GM12875 (cell line): ENCODE measurements around the gene JAK1.

ENCODE experiments used
- H3K4me3 ChIP-seq: one replicate; pipeline ENCODE4 v1.5.1; 2011; ENCODE audit warnings: low read depth, low read length, control low read depth
- TF ChIP-seq, protein P1 (sequence below): IDR thresholded peaks from 2 replicates; pipeline ENCODE4 v1.5.1; 2011; ENCODE audit warnings: low read depth, mild to moderate bottlenecking, control low read depth, inconsistent platforms, low read length, moderate library complexity, borderline replicate concordance; ENCODE audit not compliant: insufficient read depth

The JAK1 gene

GRCh38 chr1:64814427-64814826, 151.9 kb downstream of the JAK1 start:
- TF ChIP-seq, protein P1, sequence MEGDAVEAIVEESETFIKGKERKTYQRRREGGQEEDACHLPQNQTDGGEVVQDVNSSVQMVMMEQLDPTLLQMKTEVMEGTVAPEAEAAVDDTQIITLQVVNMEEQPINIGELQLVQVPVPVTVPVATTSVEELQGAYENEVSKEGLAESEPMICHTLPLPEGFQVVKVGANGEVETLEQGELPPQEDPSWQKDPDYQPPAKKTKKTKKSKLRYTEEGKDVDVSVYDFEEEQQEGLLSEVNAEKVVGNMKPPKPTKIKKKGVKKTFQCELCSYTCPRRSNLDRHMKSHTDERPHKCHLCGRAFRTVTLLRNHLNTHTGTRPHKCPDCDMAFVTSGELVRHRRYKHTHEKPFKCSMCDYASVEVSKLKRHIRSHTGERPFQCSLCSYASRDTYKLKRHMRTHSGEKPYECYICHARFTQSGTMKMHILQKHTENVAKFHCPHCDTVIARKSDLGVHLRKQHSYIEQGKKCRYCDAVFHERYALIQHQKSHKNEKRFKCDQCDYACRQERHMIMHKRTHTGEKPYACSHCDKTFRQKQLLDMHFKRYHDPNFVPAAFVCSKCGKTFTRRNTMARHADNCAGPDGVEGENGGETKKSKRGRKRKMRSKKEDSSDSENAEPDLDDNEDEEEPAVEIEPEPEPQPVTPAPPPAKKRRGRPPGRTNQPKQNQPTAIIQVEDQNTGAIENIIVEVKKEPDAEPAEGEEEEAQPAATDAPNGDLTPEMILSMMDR, result no peak
- H3K4me3 ChIP-seq, result no peak overlapping the region

DNA sequence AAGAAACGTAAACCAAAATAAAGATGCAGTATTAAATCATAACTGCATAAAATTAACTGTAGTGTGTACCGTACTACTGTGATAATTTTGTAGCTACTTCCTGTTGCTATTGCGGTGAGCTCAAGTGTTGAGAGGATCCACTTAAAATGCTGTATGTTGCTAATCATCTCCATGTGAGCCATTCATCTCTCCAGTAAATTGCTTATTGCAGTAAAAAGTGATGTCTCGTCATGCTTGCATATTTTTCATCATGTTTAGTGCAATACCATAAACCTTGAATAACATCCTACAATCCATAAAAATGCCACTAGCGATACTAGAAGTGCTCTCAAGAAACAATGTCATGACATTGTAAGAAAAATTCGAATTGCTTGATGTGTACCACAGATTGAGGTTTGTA, 155.2 kb downstream of the JAK1 start:
- TF ChIP-seq, protein P1, result no peak
- no peak overlapping the region for H3K4me3 ChIP-seq

- no peak overlapping the region for H3K4me3 ChIP-seq
- TF ChIP-seq, protein P1, result no peak
These were observed 156.3 kb downstream of the JAK1 start for GRCh38 chr1:64810001-64810400.

- no peak overlapping the region for H3K4me3 ChIP-seq
- TF ChIP-seq, protein P1, result no peak
These were observed 157.0 kb downstream of the JAK1 start for GRCh38 chr1:64809309-64809708.

DNA sequence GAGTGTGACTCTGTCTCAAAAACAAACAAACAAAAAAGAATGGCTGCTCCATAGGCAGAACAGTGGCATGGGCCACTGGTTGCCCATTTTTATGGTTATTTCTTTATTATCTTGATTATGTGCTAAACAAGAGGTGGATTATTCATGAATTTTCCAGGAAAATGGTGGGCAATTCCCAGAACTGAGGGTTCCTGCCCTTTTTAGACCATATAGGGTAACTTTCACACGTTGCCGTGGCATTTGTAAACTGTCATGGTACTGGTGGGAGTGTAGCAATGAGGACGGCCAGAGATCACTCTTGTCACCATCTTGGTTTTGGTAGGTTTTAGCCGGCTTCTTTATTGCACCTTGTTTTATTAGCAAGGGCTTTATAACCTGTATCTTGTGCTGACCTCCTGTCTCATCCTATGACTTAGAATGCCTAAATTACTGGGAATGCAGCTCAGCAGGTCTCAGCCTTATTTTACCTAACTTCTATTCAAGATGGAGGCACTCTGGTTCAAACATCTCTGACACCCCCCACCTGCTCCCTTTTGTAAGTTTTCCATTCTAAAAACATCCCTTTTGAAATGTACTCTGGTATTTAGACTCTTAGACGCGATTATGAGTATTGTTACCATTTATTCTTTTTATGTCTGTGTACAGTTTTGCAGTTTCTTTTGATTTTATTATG, 164.4 kb downstream of the JAK1 start:
- TF ChIP-seq, protein P1, result no peak
- no peak overlapping the region for H3K4me3 ChIP-seq

GRCh38 chr1:64798872-64799271, 167.5 kb downstream of the JAK1 start:
- TF ChIP-seq, protein P1, result no peak
- H3K4me3 ChIP-seq, result no peak overlapping the region

- TF ChIP-seq, protein P1, result no peak
- no peak overlapping the region for H3K4me3 ChIP-seq
These were observed 175.4 kb downstream of the JAK1 start for GRCh38 chr1:64790832-64791487.
